Mucosa of rectum (tissue), 2 donors: Measurements from ENCODE around the gene FGF19.

Source experiments
- H3K27ac ChIP-seq, 2 donors: one replicate each; pipeline ENCODE4 v1.7.0; 2013; ENCODE audit warnings: inconsistent platforms in 2 of 2, low read depth in 2 of 2, low read length in 2 of 2
- H3K27me3 ChIP-seq, 2 donors: one replicate each; pipeline ENCODE4 v1.7.0; 2013; ENCODE audit warnings: low read length in 2 of 2; ENCODE audit not compliant: control insufficient read depth in 2 of 2, insufficient read depth in 2 of 2
- H3K36me3 ChIP-seq, 2 donors: one replicate each; pipeline ENCODE4 v1.7.0; 2013; ENCODE audit warnings: low read length in 2 of 2; ENCODE audit not compliant: control insufficient read depth in 2 of 2, insufficient read depth in 2 of 2
- H3K4me1 ChIP-seq, 2 donors: one replicate each; pipeline ENCODE4 v1.7.0; 2013; ENCODE audit warnings: low read length in 2 of 2, mild to moderate bottlenecking in 1 of 2; ENCODE audit not compliant: control insufficient read depth in 2 of 2, insufficient read depth in 2 of 2
- H3K4me3 ChIP-seq, 2 donors: one replicate each; pipeline ENCODE4 v1.7.0; 2013; ENCODE audit warnings: low read length in 2 of 2
- H3K9ac ChIP-seq, 2 donors: one replicate each; pipeline ENCODE4 v1.7.0; 2013; ENCODE audit warnings: low read length in 2 of 2, low read depth in 1 of 2, mild to moderate bottlenecking in 1 of 2
- H3K9me3 ChIP-seq, 2 donors: one replicate each; pipeline ENCODE4 v1.7.0; 2013; ENCODE audit warnings: low read length in 2 of 2; ENCODE audit not compliant: control insufficient read depth in 2 of 2
- donor health status: healthy.
- donor health status: Normal muscosa, but diverticular disease.

Gene FGF19, protein sequence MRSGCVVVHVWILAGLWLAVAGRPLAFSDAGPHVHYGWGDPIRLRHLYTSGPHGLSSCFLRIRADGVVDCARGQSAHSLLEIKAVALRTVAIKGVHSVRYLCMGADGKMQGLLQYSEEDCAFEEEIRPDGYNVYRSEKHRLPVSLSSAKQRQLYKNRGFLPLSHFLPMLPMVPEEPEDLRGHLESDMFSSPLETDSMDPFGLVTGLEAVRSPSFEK

DNA sequence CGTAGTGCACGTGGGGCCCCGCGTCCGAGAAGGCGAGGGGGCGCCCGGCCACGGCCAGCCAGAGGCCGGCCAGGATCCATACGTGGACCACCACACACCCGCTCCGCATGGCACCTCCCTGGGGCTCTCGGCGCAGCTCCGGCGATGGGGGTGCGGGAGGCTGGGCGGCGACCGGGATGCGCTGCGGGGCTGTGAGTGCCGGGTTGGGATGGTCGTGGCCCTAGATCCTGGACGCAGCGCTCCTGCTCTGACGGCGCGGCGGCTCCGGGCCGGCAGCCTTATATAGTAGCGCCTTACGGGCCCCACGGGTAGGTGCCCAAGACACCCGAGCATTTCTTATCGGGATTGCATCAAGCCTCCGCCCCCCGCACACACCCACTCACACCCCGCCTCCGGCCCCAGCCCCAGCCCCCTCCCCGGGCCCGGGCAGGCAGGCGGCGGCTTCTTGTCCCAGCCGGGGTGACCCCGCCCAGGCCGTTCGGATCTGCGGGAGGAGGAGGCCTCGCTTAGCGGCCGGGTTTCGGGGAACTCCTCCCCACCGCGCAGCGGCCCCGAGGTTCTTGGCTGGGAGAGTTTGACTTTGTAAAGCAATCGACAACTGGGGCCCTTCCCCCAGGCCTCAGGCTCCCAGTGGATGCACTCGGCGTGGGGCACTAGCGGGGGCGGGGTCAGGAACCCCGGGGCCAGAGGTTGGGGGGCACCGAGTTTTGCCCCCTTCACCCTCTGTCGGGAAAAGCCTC, at the start of gene FGF19:
Gene FGF19, minus strand, starts transcription at position 255 of the 740 bp plus-strand sequence. Its CDS starts 146 bp downstream, at position 109.
- Histone ChIP-seq H3K4me3 (no peak within 1 kb of the TSS), H3K36me3 (no peaks in the 10 kb centered on the region), H3K9me3 (peaks cover 0 to 2% of the 10 kb centered on the region in 2 donors), H3K4me1 (peaks cover 19 to 24% of the 10 kb centered on the region in 2 donors), H3K27ac (no peak within 1 kb of the TSS), H3K27me3 (peaks cover 28 to 31% of the 10 kb centered on the region in 2 donors), H3K9ac (no peak within 1 kb of the TSS)

DNA sequence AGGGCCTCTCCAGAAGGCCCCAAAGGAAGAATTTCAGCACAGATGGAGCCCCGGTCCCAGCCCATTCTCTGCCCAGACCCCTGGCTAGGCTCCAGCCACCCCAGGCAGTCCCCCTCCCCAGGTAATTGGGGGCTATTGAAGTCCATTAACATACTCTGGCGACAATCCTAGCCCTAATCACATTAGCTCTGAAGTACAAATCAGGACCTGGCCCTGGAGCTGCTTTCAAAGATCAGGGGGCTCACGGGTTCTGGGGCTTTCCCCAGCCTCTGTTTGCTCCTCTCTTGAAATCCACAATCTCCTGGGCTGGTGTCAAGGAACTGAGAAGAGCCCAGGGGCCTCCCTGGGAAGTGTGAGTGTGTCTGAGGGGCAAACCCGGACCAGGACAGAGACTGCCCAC, 49.1 kb upstream of the FGF19 start:
- Histone ChIP-seq H3K9ac (no peak overlapping the region), H3K27ac (no peak overlapping the region), H3K9me3 (no peaks in the 10 kb centered on the region), H3K27me3 (no peaks in the 10 kb centered on the region), H3K4me3 (no peak overlapping the region), H3K36me3 (no peaks in the 10 kb centered on the region), H3K4me1 (no peaks in the 10 kb centered on the region)

DNA sequence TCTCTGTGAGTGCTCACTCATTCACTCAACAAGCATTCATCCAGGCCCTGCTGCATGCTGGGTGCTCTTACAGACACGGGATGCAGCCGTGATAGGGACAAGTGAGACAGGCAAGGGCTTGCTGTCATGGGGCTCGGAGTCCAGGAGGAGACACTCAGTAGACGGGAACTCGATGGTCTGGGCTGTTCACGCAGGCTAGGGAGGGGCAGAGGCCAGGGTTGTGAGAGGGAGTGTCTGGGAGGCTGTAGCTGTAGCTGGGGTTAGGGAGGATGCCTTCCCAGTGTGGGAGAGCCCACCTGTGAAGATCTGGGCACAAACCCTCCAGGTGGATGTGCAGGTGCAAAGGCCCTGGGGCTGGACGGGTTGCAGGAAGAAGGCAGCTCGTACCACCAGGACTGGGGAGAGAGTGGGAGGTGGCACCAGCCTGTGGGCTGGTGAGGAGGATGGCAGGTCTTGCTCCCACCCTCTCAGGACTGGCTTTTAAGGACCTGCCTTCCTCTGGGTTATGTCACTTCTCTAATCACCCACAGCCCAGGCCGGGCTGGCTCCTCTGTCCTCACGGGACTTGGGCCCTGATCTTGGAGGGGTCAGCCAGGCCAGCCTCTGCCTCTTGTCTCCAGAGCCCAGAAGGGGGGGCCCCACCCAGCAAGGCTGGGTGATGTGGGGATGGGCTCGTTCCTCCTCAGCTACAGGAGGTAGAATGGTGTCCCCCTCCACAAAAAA, 47.2 kb upstream of the FGF19 start:
- H3K27ac ChIP-seq: no peak overlapping the region
- H3K4me1 ChIP-seq: no peaks in the 10 kb centered on the region
- H3K9me3 ChIP-seq: no peaks in the 10 kb centered on the region
- H3K36me3 ChIP-seq: no peaks in the 10 kb centered on the region
- H3K9ac ChIP-seq: no peak overlapping the region
- no peaks in the 10 kb centered on the region for H3K27me3 ChIP-seq
- no peak overlapping the region for H3K4me3 ChIP-seq

DNA sequence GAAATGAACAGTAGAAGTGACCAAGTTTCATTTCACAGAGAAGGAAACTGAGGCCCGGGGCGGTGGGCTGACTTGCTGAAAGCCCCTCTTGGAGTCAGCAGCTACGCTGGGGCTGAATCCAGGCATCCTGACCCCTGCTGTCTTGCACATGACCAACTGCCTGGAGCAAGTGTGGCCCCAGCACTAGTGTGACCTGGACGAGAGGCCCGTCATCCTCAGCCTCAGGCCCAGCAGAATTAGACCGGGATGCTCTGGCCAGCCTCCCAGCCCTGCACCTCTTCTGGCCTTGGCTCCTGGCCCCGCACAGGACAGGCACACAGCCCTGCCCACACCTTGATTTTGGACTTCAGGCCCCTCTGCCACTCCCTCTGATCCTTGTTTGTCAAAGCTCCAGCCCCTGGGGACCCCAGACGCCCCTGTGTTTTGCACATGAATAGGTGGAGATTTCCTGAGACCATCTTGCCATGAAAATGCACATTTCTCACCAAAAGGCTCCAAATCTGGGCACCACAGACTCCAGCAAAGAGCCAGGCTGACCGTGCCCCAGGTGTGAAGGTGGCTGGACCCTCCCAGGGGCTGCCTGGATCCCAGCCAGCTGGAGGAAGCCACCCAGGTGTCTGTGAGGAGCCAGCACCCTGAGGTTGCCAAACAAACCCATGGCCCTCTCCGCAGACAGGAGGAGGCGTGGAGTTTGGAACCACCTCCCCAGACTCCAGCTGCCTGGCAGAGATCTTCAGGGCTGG, 46.5 kb upstream of the FGF19 start:
- Histone ChIP-seq H3K27me3 (no peaks in the 10 kb centered on the region), H3K27ac (no peak overlapping the region), H3K36me3 (no peaks in the 10 kb centered on the region)

DNA sequence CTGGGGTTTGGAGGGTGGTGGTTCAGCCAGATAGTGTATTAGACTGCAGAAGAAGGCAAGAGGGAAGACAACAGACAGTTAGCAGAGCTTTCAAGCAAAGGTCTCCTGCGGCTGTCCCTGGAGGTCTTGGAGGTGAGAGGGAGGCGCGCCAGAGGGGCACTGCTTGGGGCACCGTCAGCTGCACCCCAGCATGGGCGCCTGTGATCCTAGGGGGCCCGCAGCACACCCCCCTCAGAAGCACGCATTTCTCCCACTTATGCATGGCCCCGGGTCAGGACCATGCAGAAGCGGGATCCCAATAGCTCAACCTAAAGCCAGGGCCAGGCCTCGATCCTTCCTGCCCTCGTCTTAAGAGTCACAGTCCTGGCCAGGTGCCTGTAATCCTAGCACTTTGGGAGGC, 44.8 kb upstream of the FGF19 start:
- Histone ChIP-seq H3K27ac (no peak overlapping the region), H3K27me3 (no peaks in the 10 kb centered on the region)

More for the DNA sequence above, 46.5 kb upstream of the FGF19 start:
- Histone ChIP-seq H3K9ac (no peak overlapping the region), H3K4me3 (no peak overlapping the region), H3K9me3 (no peaks in the 10 kb centered on the region), H3K4me1 (no peaks in the 10 kb centered on the region)

DNA sequence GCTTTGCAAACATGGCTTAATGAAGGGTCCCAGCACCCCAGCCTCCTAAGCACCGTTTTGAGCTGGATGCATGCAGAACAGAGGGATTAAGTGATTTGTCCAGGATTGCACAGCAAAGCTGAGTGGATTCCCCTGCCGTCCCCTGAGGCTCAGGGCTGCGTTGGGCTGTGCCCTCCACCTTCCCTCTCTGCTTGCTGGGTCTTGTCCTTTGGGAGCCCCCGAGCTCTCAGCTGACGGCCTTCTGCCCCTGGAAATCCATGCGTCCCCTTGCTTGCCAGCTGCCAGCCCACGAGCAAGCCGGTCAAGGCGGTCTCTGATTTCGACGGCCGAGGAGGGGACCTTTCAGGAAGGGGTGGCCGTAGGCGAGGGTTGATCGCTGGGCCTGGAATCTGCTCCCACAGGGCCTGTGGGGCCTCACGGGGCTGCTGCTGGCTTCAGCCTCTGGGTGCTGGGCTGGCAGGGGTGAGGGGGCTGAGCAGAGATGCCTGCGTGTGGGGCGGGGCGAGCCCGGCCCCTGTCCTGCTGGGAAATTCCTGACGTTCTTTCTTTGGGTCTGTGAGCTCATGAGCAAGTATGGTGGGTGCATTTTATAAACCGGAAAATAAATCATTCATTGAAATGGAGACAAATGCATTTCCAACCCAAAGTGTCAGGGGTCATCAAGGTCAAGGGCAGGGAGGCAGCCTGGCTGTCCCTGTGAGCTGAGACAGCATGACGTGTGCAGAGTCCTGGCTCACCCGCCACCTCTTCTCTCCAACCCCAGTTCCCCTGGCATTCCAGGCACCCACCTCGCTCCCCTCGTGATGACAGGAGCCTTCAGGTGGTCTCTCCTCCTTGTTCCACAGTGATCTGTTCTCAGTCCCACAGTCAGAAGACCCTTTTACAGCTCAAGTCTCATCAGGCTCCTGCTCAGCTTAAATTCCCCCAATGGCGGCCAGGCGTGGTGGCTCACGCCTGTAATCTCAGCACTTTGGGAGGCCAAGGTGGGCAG, 43.2 kb upstream of the FGF19 start:
- H3K9ac ChIP-seq: no peak overlapping the region
- H3K9me3 ChIP-seq: no peaks in the 10 kb centered on the region
- no peaks in the 10 kb centered on the region for H3K4me1 ChIP-seq
- no peaks in the 10 kb centered on the region for H3K27me3 ChIP-seq
- H3K27ac ChIP-seq: no peak overlapping the region
- no peaks in the 10 kb centered on the region for H3K36me3 ChIP-seq
- H3K4me3 ChIP-seq: no peak overlapping the region

More for the DNA sequence above, 44.8 kb upstream of the FGF19 start:
- Histone ChIP-seq H3K4me1 (no peaks in the 10 kb centered on the region), H3K36me3 (no peaks in the 10 kb centered on the region), H3K9ac (no peak overlapping the region), H3K4me3 (no peak overlapping the region), H3K9me3 (no peaks in the 10 kb centered on the region)

DNA sequence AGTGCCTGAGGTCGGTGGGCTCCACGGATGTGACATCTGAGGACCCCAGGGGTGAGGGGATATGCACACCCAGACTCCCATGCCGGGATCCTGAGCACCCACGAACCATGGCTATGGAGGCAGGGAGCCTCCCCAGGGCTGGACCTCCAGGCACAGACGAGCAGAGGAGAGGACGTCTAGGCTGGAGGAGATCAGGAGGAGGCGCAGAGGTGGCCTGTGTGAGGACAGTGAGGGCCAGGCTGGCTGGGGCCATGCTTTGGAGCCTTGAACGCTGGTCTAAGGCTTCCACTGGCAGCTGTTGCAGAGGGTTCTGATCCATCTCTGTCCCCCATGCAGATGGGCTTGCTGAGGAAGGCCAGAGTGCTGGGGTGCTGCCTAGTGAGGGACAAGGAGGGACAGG, 42.3 kb upstream of the FGF19 start:
- no peaks in the 10 kb centered on the region for H3K27me3 ChIP-seq
- H3K27ac ChIP-seq: no peak overlapping the region
- no peak overlapping the region for H3K4me3 ChIP-seq
- H3K4me1 ChIP-seq: no peaks in the 10 kb centered on the region
- H3K9me3 ChIP-seq: no peaks in the 10 kb centered on the region
- H3K36me3 ChIP-seq: no peaks in the 10 kb centered on the region
- no peak overlapping the region for H3K9ac ChIP-seq

DNA sequence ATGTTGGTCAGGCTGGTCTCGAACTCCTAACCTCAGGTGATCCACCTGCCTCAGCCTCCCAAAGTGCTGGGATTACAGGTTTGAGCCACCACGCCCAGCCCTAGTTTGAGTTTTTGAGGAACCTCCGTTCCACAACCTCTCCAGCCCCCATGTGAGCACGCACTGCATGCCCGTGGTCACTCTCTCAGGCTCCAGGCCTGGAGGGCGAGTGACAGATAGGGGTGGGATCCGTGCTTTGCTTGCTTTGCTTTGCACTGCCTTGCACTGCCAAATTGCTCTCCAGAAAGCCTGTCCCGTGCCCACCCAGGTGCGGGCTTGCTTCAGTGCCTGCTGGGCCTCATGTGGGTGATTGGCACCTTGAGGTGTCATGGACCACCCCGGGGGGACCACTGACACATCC, 41.4 kb upstream of the FGF19 start:
- Histone ChIP-seq H3K36me3 (no peaks in the 10 kb centered on the region), H3K4me3 (no peak overlapping the region), H3K4me1 (no peaks in the 10 kb centered on the region), H3K27me3 (no peaks in the 10 kb centered on the region), H3K9ac (no peak overlapping the region), H3K9me3 (no peaks in the 10 kb centered on the region), H3K27ac (no peak overlapping the region)

DNA sequence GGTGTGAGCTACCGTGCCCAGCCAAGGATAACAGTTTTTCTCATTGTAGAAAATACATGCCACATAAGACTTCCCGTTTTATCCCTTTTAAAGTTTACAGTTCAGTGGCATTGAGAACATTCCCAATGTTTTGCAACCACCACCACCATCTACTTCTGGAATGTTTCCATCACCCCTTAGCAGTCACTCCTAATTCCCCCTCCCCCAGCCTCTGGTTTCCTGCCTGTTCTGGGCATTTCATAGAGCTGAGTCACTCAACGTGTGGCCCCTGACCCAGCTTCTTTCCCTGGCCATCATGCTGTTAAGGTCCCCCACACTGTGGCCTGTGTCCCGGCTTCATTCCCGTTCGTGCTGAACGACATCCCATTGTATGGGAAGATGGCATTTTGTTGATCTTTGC, 40.6 kb upstream of the FGF19 start:
- no peak overlapping the region for H3K4me3 ChIP-seq
- no peak overlapping the region for H3K27ac ChIP-seq
- H3K27me3 ChIP-seq: no peaks in the 10 kb centered on the region
- no peaks in the 10 kb centered on the region for H3K4me1 ChIP-seq
- no peaks in the 10 kb centered on the region for H3K9me3 ChIP-seq
- H3K9ac ChIP-seq: no peak overlapping the region
- H3K36me3 ChIP-seq: no peaks in the 10 kb centered on the region
